Neural progenitor cell (in vitro differentiated cells): ENCODE data around the gene SLC16A6.

ENCODE experiments used
- CTCF ChIP-seq: fragments of 200-600 bp; sonication (generic); IDR thresholded peaks from 2 replicates; pipeline ENCODE4 v1.5.1; 2017; ENCODE audit warnings: antibody characterized with exemption, mild to moderate bottlenecking
- EZH2 ChIP-seq: fragments of 200-600 bp; sonication (generic); IDR thresholded peaks from 2 replicates; pipeline ENCODE4 v1.6.1; 2017; ENCODE audit warnings: antibody characterized with exemption, mild to moderate bottlenecking, moderate library complexity

- no peak for TF ChIP-seq CTCF
- TF ChIP-seq EZH2: no peak
Measured at GRCh38 chr17:68277807-68278206, 13.1 kb downstream of the SLC16A6 start.
